Activated T-cell treated with anti-CD3 and anti-CD28 coated beads for 48 hours (primary cell): ENCODE results near the gene MAPKAPK2.
A peak's percentile ranks its signal among the peaks of the same experiment; 100 is the strongest.

Experiments
- DNase-seq: peaks from one replicate; pipeline ENCODE4 v3.0.0-alpha.2; 2020; ENCODE audit warnings: low read depth

MAPKAPK2 gene

GRCh38 chr1:206722751-206723461, 38.2 kb downstream of the MAPKAPK2 start:
- no peak for DNase-seq

GRCh38 chr1:206723462-206723804, 38.7 kb downstream of the MAPKAPK2 start:
- no peak for DNase-seq

- no peak for DNase-seq
Observed at GRCh38 chr1:206723805-206724472, 39.2 kb downstream of the MAPKAPK2 start.

- peak; percentile 51 for DNase-seq
Observed at GRCh38 chr1:206725109-206725963, 40.6 kb downstream of the MAPKAPK2 start.

GRCh38 chr1:206727981-206728696, 43.4 kb downstream of the MAPKAPK2 start:
- no peak for DNase-seq

GRCh38 chr1:206728697-206728987, 43.9 kb downstream of the MAPKAPK2 start:
- DNase-seq, result no peak

- no peak for DNase-seq
Observed at GRCh38 chr1:206729050-206729449, 44.3 kb downstream of the MAPKAPK2 start.

GRCh38 chr1:206729507-206729906, 44.8 kb downstream of the MAPKAPK2 start:
- DNase-seq, result no peak

GRCh38 chr1:206732508-206732907, 47.8 kb downstream of the MAPKAPK2 start:
- no peak for DNase-seq

GRCh38 chr1:206732992-206733391, 48.3 kb downstream of the MAPKAPK2 start:
- no peak for DNase-seq

GRCh38 chr1:206734499-206735142, 49.9 kb downstream of the MAPKAPK2 start:
- peak; percentile 68 for DNase-seq

GRCh38 chr1:206735553-206736031, 50.9 kb downstream of the MAPKAPK2 start:
- DNase-seq, result no peak

- no peak for DNase-seq
Observed at GRCh38 chr1:206736878-206737728, 52.4 kb downstream of the MAPKAPK2 start.

- DNase-seq, result no peak
Observed at GRCh38 chr1:206737729-206738201, 53.1 kb downstream of the MAPKAPK2 start.

GRCh38 chr1:206738370-206739366, 54.0 kb downstream of the MAPKAPK2 start:
- no peak for DNase-seq

GRCh38 chr1:206739411-206740076, 54.8 kb downstream of the MAPKAPK2 start:
- no peak for DNase-seq

- DNase-seq, result no peak
Observed at GRCh38 chr1:206741142-206741701, 56.5 kb downstream of the MAPKAPK2 start.

- no peak for DNase-seq
Observed at GRCh38 chr1:206742719-206743383, 58.1 kb downstream of the MAPKAPK2 start.
